BE2C (cell line): ENCODE results near the gene AMMECR1L. TPM values are rescaled to one million over a fixed set of nuclear protein-coding genes. Genes with fewer than 3 reads are reported as not detected.
"Not testable (repeated sequence)": the region's sequence is repeated elsewhere in the genome, so short reads cannot be mapped to it uniquely, and the experiment has no call there.

Experiments used
- DNase-seq: peaks from one replicate; pipeline ENCODE4 v3.0.0-alpha.2; 2020
- H3K27me3 ChIP-seq: fragments of 250-450 bp; sonication (Bioruptor Pico); 2 replicates; pipeline ENCODE4 v1.5.1; 2020; ENCODE audit warnings: mild to moderate bottlenecking
- H3K36me3 ChIP-seq: fragments of 250-450 bp; sonication (Bioruptor Pico); 2 replicates; pipeline ENCODE4 v1.5.1; 2020; ENCODE audit warnings: mild to moderate bottlenecking
- H3K4me1 ChIP-seq: fragments of 250-450 bp; sonication (Bioruptor Pico); 2 replicates; pipeline ENCODE4 v1.5.1; 2020
- H3K4me3 ChIP-seq: 2 replicates; pipeline ENCODE4 v1.5.1; 2011; ENCODE audit warnings: low read depth, low read length
- H3K9me3 ChIP-seq: fragments of 250-450 bp; sonication (Bioruptor Pico); 2 replicates; pipeline ENCODE4 v1.5.1; 2020
- CTCF ChIP-seq: IDR thresholded peaks from 2 replicates; pipeline ENCODE4 v1.5.1; 2012; ENCODE audit warnings: mild to moderate bottlenecking, low read depth, low read length
- polyA plus RNA-seq: library from polyadenylated mRNA; unstranded; fragments of >200 nt; gene quantifications from one replicate; pipeline ENCODE4 v1.2.1, GENCODE V29; 2012; ENCODE audit warnings: low read depth, missing spikeins; ENCODE audit not compliant: insufficient read length, insufficient read depth

The AMMECR1L gene
- 14.5 TPM for polyA plus RNA-seq

DNA sequence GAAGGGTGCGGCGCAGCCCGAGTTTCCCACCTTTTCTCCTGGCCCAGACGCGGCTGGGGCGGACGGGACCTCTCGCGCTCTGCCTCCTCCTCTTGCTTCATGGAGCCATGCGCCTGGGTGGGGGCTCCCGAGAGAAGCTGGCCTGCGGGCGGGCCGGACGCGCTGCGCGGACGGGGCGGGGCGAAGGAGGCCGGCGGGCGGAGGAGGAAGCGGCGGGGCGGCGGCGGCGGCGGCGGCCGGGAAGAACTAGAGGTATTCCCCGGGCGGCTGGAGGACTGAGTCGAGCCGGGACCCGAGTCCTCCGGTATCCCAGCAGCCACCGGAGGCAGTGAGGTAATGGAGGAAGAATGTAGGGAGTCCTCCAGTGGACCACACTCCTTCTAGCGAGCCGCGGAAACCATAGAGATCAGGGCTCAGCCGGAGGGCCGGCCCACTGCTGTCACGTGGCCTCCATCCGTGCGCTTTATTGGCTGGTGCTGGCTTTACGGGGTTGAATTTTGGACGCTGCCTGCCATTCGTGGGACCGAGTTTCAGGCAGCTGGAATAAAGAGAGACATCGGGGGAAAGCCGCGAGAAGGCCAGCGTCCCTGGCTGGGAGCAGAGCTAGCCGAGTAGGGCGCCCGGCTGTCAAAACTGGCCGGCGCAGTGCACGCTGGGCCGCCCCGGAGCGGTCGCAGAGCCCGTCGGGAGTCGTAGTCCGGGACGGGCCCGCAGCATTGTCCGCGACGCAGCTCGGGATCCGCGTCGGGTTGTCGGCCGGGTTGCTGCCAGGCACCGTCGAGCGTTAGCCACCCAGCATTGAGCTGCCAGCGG lies at the start of gene AMMECR1L:
TSS of gene AMMECR1L (minus strand) at position 177 of the 813 bp plus-strand sequence. CDS start 11,722 bp downstream, outside the sequence.
- H3K4me1 ChIP-seq, H3K36me3 ChIP-seq, H3K9me3 ChIP-seq, H3K27me3 ChIP-seq: not testable (repeated sequence)
- H3K4me3 ChIP-seq: peak within 1 kb of the TSS; percentile 58
- peak; percentile 64 for DNase-seq

DNA sequence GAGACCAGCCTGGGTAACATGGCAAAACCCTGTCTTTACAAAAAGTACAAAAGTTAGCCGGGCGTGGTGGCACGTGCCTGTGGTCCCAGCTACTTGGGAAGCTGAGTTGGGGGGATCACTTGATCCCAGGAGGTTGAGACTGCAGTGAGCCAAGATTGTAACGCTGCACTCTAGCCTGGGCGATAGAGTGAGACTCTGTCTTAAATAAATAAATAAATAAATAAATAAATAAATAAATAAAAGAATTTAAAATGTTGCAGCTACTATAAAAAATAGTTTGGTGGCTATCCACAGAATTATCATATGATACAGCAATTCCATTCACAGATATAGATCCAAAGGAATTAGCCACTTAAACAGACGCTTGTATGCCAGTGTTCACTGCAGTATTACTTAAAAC lies 49.6 kb upstream of the AMMECR1L start:
- no peak overlapping the region for H3K4me3 ChIP-seq
- no peak for DNase-seq
- TF ChIP-seq CTCF: no peak
- no peaks in the 10 kb centered on the region for H3K27me3 ChIP-seq
- H3K4me1 ChIP-seq: no peaks in the 10 kb centered on the region
- no peaks in the 10 kb centered on the region for H3K9me3 ChIP-seq
- H3K36me3 ChIP-seq: no peaks in the 10 kb centered on the region

DNA sequence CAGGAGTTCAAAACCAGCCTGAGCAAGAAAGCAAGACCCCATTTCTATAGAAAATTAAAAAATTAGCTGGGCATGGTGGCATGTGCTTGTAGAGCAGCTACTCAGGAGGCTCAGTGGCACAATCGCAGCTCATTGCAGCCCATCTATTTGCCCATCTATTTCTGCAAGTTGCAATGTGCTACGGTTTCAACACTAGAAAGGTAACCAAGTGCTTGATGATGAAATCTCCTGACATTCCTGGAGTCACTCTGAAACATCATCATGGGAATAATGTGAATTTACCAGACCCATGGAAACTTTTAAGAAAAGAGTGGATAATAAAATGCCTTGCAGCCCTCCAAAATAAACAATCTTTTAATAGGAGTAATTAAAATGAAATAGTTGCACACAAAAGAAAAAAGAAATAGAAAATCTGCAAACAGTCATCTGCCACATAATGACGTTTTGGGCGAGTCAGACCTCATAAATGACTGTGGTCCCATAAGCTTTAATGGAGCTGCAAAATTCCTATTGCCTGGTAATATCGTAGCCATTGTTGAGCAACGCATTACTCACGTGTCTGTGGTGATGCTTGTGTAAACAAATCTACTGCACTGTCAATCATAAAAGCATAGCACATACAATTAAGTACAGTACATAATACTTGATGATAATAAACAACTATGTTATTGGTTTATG lies 46.6 kb upstream of the AMMECR1L start:
- no peak overlapping the region for H3K4me3 ChIP-seq
- no peaks in the 10 kb centered on the region for H3K4me1 ChIP-seq
- H3K36me3 ChIP-seq: no peaks in the 10 kb centered on the region
- no peak for TF ChIP-seq CTCF
- H3K27me3 ChIP-seq: no peaks in the 10 kb centered on the region
- H3K9me3 ChIP-seq: no peaks in the 10 kb centered on the region
- DNase-seq: no peak

GRCh38 chr2:127929449-127929848 lies 43.7 kb upstream of the AMMECR1L start:
- no peaks in the 10 kb centered on the region for H3K9me3 ChIP-seq
- H3K27me3 ChIP-seq: no peaks in the 10 kb centered on the region
- TF ChIP-seq CTCF: no peak
- no peaks in the 10 kb centered on the region for H3K4me1 ChIP-seq
- H3K4me3 ChIP-seq: no peak overlapping the region
- no peak for DNase-seq
- no peaks in the 10 kb centered on the region for H3K36me3 ChIP-seq

DNA sequence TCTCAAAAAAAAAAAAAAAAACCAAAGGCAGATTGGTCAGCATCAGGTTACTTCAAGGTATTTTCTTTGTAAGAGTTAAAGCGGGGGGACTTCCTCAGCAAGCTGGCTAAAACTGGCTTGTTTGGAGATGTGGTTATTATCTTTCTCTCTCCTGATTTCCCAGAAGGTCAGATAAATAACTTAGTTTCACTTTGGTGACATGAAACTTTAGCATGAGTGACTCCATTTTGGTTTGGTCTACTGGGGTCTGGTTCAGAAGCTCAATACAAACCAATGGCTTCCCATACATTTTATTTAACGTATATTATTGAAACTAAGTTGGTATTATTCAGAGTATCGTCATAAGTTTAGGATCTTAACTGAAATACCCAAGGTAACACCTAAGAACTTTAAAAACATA lies 41.6 kb upstream of the AMMECR1L start:
- DNase-seq: no peak
- H3K4me1 ChIP-seq: no peaks in the 10 kb centered on the region
- H3K4me3 ChIP-seq: no peak overlapping the region
- no peak for TF ChIP-seq CTCF
- no peaks in the 10 kb centered on the region for H3K36me3 ChIP-seq
- no peaks in the 10 kb centered on the region for H3K9me3 ChIP-seq
- H3K27me3 ChIP-seq: no peaks in the 10 kb centered on the region

GRCh38 chr2:127917916-127918315 lies 32.2 kb upstream of the AMMECR1L start:
- H3K27me3 ChIP-seq: no peaks in the 10 kb centered on the region
- no peaks in the 10 kb centered on the region for H3K36me3 ChIP-seq
- H3K4me1 ChIP-seq: no peaks in the 10 kb centered on the region
- no peak for TF ChIP-seq CTCF
- no peaks in the 10 kb centered on the region for H3K9me3 ChIP-seq
- DNase-seq: no peak
- no peak overlapping the region for H3K4me3 ChIP-seq
